Panc1 (cell line): ENCODE measurements around the gene UPK3BL2. TPM values are rescaled to one million over a fixed set of nuclear protein-coding genes. Genes with fewer than 3 reads are reported as not detected.
A peak's percentile ranks its signal among the peaks of the same experiment; 100 is the strongest.
"Not testable (repeated sequence)": the region's sequence is repeated elsewhere in the genome, so short reads cannot be mapped to it uniquely, and the experiment has no call there.

ENCODE experiments used
- ATAC-seq: fragments of 200-7000 bp; cut with Tn5 transposase; 2 replicates; pipeline ENCODE4 v1.9.1; 2020; ENCODE audit warnings: mild to moderate bottlenecking, moderate library complexity
- BruUV-seq: library from RNA; stranded (reverse); fragments of 400-500 nt; replicated peaks from 2 replicates; lab custom pipeline; 2021; lab: Mats Ljungman, UMichigan
- CTCF ChIA-PET: fragments of 300-600 bp; sonication (Branson Sonifier 250); formaldehyde crosslinking; loops from one replicate; lab custom pipeline; 2022; ENCODE audit warnings: antibody characterized with exemption; lab: Charles Lee
- POLR2A ChIA-PET: fragments of 300-600 bp; sonication (Branson Sonifier 250); formaldehyde crosslinking; loops from one replicate; lab custom pipeline; 2022; ENCODE audit warnings: antibody characterized with exemption; lab: Charles Lee
- DNase-seq: peaks from one replicate; pipeline ENCODE4 v3.0.0-alpha.2; 2010; ENCODE audit warnings: low read depth, low spot score
- H3K27ac ChIP-seq: 2 replicates; pipeline ENCODE4 v1.5.1; 2011; ENCODE audit warnings: mild to moderate bottlenecking, low read length, inconsistent platforms
- H3K27me3 ChIP-seq: fragments of 200-500 bp; sonication (Bioruptor generic); 2 replicates; pipeline ENCODE4 v1.6.0; 2014; ENCODE audit warnings: low read length, inconsistent platforms; ENCODE audit not compliant: control insufficient read depth, insufficient read depth
- H3K36me3 ChIP-seq: fragments of 200-500 bp; sonication (Bioruptor generic); 2 replicates; pipeline ENCODE4 v1.5.1; 2014; ENCODE audit warnings: inconsistent platforms, mild to moderate bottlenecking, low read length, moderate library complexity; ENCODE audit not compliant: control insufficient read depth, insufficient read depth
- H3K4me1 ChIP-seq: 2 replicates; pipeline ENCODE4 v1.5.1; 2011; ENCODE audit warnings: inconsistent platforms, mild to moderate bottlenecking, low read length, moderate library complexity; ENCODE audit not compliant: control insufficient read depth, insufficient read depth
- H3K4me3 ChIP-seq, 2 experiments: 2 replicates each; pipeline ENCODE4 v1.5.1; 2011 to 2012; ENCODE audit warnings: low read depth in 2 of 2, low read length in 2 of 2, mild to moderate bottlenecking in 2 of 2, inconsistent platforms in 1 of 2, moderate library complexity in 1 of 2
- H3K9me3 ChIP-seq: fragments of 200-500 bp; sonication (Bioruptor generic); 2 replicates; pipeline ENCODE4 v1.5.1; 2014; ENCODE audit warnings: low read depth, mild to moderate bottlenecking, inconsistent platforms, low read length, moderate library complexity; ENCODE audit not compliant: control insufficient read depth, insufficient read depth
- in situ Hi-C: cut with HindIII; loops from 2 replicates; pipeline ENCODE4 v1.10.0; 2016; ENCODE audit warnings: low sequenced_read_pairs, low pct_unique_long_range_greater_than_20kb
- intact Hi-C: fragments of 100-400 bp; cut with micrococcal nuclease; formaldehyde crosslinking; loops from one replicate; pipeline ENCODE4 v1.10.0; 2022; ENCODE audit not compliant: unreplicated experiment
- total RNA-seq: library from RNA; stranded (reverse); gene quantifications from one replicate; pipeline ENCODE4 v1.2.1, GENCODE V29; 2021; ENCODE audit not compliant: unreplicated experiment

UPK3BL2 gene
- total RNA-seq, 1 experiment from 2014 or later, result 14.4 TPM

GRCh38 chr7:102493220-102493935, 50.1 kb downstream of the UPK3BL2 start:
- H3K9me3 ChIP-seq, POLR2A ChIA-PET, H3K4me3 ChIP-seq, H3K36me3 ChIP-seq, H3K27ac ChIP-seq, in situ Hi-C loops, CTCF ChIA-PET, BruUV-seq, H3K4me1 ChIP-seq, intact Hi-C loops, H3K27me3 ChIP-seq, DNase-seq: not testable (repeated sequence)
- ATAC-seq, result peak; percentile 39

- intact Hi-C loops, H3K27me3 ChIP-seq, H3K9me3 ChIP-seq, H3K4me1 ChIP-seq, H3K4me3 ChIP-seq, POLR2A ChIA-PET, BruUV-seq, in situ Hi-C loops, CTCF ChIA-PET, H3K36me3 ChIP-seq, H3K27ac ChIP-seq, DNase-seq: not testable (repeated sequence)
- peak; percentile 90 for ATAC-seq
Observed at GRCh38 chr7:102490529-102491075, 52.9 kb downstream of the UPK3BL2 start.

Other genes starting within 250 kb of the UPK3BL2 start
- not detected for gene SPDYE6, start 187.3 kb downstream of the UPK3BL2 start, total RNA-seq
- 24.9 TPM for gene PRKRIP1, start 147.3 kb downstream of the UPK3BL2 start, total RNA-seq
- 76.9 TPM for gene ORAI2, start 110.1 kb downstream of the UPK3BL2 start, total RNA-seq
- 19.0 TPM for gene ALKBH4, start 78.8 kb downstream of the UPK3BL2 start, total RNA-seq
- gene LRWD1, start 78.7 kb downstream of the UPK3BL2 start, total RNA-seq, result 55.8 TPM
- 69.4 TPM for gene POLR2J, start 64.8 kb downstream of the UPK3BL2 start, total RNA-seq
- gene RASA4B, start 25.9 kb downstream of the UPK3BL2 start, total RNA-seq, result 1.2 TPM
- not detected for gene SPDYE2, start 7.5 kb upstream of the UPK3BL2 start, total RNA-seq
- 28.1 TPM for gene POLR2J3, start 28.9 kb upstream of the UPK3BL2 start, total RNA-seq
- gene RASA4, start 73.1 kb upstream of the UPK3BL2 start, total RNA-seq, result 7.1 TPM
- gene UPK3BL1, start 99.1 kb upstream of the UPK3BL2 start, total RNA-seq, result 23.1 TPM
- gene SPDYE2B, start 106.6 kb upstream of the UPK3BL2 start, total RNA-seq, result not detected
- gene POLR2J2, start 128.0 kb upstream of the UPK3BL2 start, total RNA-seq, result 10.0 TPM
- gene FAM185A, start 205.3 kb upstream of the UPK3BL2 start, total RNA-seq, result 8.9 TPM